ENCODE results near the gene TASP1. TPM values are rescaled to one million over a fixed set of nuclear protein-coding genes. Genes with fewer than 3 reads are reported as not detected.
"Not testable (repeated sequence)": the region's sequence is repeated elsewhere in the genome, so short reads cannot be mapped to it uniquely, and the experiment has no call there.

Gene TASP1
- total RNA-seq, 4 donors from 2014 or later, result 3.0 to 18.1 (median 12.9) TPM

DNA sequence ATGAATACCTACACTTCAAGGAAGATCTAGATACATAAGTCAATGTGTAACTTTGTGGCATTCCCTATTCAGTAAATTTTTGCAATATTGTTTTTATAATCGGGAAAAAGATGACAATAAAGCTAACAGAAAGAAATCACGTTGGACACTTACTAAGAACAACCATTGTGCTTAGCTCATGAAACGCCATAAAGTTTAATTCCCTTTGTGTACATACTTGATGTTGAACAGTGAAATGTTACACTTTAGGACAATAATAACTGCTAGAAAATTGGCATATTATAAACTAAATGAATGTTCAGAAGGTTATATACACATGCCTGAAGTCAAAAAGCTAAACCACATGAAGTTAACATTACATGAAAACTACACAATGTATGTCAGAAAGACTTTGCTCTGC, 153.2 kb downstream of the TASP1 start:
- WGBS, 2 donors (ENCODE audit: low coverage in 1 of 2), result 54 to 56% methylated on average over 2 to 3 of the region's 3 CpGs
- no peak for DNase-seq
- intact Hi-C loops (cut with DNase I; ENCODE audit: low total_unique reads), result no loop called here
- TF ChIP-seq EP300 (IDR thresholded peaks at IDR 0.05; ENCODE audit: low read depth), result no peak
- no peaks in the 10 kb centered on the region for H3K9me3 ChIP-seq
- H3K36me3 ChIP-seq, result peaks cover 0 to 14% (median 6%) of the 10 kb centered on the region in 4 donors
- in situ Hi-C loops (cut with MboI; ENCODE audit: low pct_ligation_motif_present in 1 of 4, low pct_unique_long_range_greater_than_20kb in 1 of 4, low sequenced_read_pairs in 3 of 4), result no loop called here
- peaks cover 0 to 10% (median 4%) of the 10 kb centered on the region in 4 donors for H3K4me1 ChIP-seq
- H3K27ac ChIP-seq, result peak overlapping the region in 2 of 4 donors; percentile 3 to 36
- no peak overlapping the region for H3K4me3 ChIP-seq
- H3K27me3 ChIP-seq, result no peaks in the 10 kb centered on the region

DNA sequence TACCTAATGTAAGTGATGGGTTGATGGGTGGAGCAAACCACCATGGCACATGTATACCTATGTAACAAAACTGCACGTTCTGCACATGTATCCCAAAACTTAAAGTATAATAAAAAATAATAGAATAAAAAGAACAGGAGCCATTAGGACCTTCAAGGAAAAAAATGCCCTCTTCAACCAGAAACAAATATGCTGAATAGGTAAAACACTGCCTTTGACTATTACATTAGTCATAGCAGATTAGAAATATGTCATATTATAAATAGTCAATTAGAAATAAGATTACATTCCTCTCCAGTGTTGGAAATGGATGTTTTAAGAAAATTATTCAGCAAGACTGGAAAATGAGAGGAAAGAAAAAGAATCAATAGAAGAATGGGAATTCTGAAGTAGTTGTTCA, 153.7 kb downstream of the TASP1 start:
- H3K9me3 ChIP-seq; H3K4me1 ChIP-seq; in situ Hi-C loops (cut with MboI; ENCODE audit: low pct_ligation_motif_present in 1 of 4, low pct_unique_long_range_greater_than_20kb in 1 of 4, low sequenced_read_pairs in 3 of 4); H3K27me3 ChIP-seq; intact Hi-C loops (cut with DNase I; ENCODE audit: low total_unique reads); DNase-seq; H3K4me3 ChIP-seq: not testable (repeated sequence)
- WGBS, 2 donors (ENCODE audit: low coverage in 1 of 2), result 69% methylated on average over 1 of the region's 1 CpG; no CpG with 5 or more reads in 1 of the 2 donors
- Histone ChIP-seq H3K27ac (peak overlapping the region in 1 of 4 donors; percentile 36), H3K36me3 (peaks cover 0 to 14% (median 6%) of the 10 kb centered on the region in 4 donors)

DNA sequence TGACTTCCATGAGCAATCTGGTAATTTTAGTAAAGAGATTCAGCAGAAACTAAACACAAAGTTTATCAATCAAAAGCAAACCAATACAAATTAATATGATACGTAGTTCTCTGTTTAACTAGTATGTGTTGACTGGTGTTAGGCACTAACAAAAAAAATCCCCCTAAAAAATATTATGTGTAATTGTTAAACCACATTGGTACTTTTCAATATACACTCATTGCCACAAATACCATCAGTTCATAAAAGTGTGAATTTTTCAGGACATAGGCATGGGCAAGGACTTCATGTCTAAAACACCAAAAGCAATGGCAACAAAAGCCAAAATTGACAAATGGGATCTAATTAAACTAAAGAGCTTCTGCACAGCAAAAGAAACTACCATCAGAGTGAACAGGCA, 155.3 kb downstream of the TASP1 start:
- intact Hi-C loops (cut with DNase I; ENCODE audit: low total_unique reads); in situ Hi-C loops (cut with MboI; ENCODE audit: low pct_ligation_motif_present in 1 of 4, low pct_unique_long_range_greater_than_20kb in 1 of 4, low sequenced_read_pairs in 3 of 4): not testable (repeated sequence)
- 83 to 95% methylated on average over 1 of the region's 1 CpG for WGBS, 2 donors (ENCODE audit: low coverage in 1 of 2)

DNA sequence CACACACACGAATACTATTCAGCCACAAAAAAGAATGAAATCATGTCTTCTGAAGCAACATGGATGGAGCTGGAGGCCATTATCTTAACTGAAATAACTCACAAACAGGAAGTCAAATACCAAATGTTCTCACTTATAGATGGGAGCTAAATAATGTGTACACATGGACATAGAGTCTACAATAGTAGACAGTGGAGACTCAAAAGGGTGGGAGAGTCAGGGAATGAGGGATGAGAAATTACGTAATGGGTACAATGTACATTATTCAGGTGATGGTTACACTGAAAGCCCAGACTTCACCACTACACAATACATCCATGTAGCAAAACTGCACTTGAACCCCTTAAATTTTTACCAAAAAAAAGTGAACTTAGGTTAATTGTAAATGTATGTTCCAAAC, 160.4 kb downstream of the TASP1 start:
- Histone ChIP-seq H3K36me3 (peaks cover 0 to 20% (median 6%) of the 10 kb centered on the region in 4 donors), H3K27me3 (no peaks in the 10 kb centered on the region), H3K9me3 (no peaks in the 10 kb centered on the region), H3K4me3 (no peak overlapping the region), H3K27ac (no peak overlapping the region), H3K4me1 (no peaks in the 10 kb centered on the region)
- TF ChIP-seq, protein P1, sequence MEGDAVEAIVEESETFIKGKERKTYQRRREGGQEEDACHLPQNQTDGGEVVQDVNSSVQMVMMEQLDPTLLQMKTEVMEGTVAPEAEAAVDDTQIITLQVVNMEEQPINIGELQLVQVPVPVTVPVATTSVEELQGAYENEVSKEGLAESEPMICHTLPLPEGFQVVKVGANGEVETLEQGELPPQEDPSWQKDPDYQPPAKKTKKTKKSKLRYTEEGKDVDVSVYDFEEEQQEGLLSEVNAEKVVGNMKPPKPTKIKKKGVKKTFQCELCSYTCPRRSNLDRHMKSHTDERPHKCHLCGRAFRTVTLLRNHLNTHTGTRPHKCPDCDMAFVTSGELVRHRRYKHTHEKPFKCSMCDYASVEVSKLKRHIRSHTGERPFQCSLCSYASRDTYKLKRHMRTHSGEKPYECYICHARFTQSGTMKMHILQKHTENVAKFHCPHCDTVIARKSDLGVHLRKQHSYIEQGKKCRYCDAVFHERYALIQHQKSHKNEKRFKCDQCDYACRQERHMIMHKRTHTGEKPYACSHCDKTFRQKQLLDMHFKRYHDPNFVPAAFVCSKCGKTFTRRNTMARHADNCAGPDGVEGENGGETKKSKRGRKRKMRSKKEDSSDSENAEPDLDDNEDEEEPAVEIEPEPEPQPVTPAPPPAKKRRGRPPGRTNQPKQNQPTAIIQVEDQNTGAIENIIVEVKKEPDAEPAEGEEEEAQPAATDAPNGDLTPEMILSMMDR (IDR thresholded peaks at IDR 0.05), result no peak
- TF ChIP-seq EP300 (IDR thresholded peaks at IDR 0.05; ENCODE audit: low read depth) (no peak), POLR2AphosphoS5 (IDR thresholded peaks at IDR 0.05) (no peak), POLR2A (IDR thresholded peaks at IDR 0.05) (no peak)
- in situ Hi-C loops (cut with MboI; ENCODE audit: low pct_ligation_motif_present in 1 of 4, low pct_unique_long_range_greater_than_20kb in 1 of 4, low sequenced_read_pairs in 3 of 4) (no loop called here), intact Hi-C loops (cut with DNase I; ENCODE audit: low total_unique reads) (no loop called here)
- 91 to 96% methylated on average over 2 of the region's 2 CpGs for WGBS, 2 donors (ENCODE audit: low coverage in 1 of 2)
- DNase-seq, result no peak

More for the DNA sequence above, 155.3 kb downstream of the TASP1 start:
- DNase-seq, H3K4me1 ChIP-seq, H3K27me3 ChIP-seq, H3K27ac ChIP-seq, H3K4me3 ChIP-seq, H3K9me3 ChIP-seq: not testable (repeated sequence)
- H3K36me3 ChIP-seq, result peaks cover 0 to 20% (median 6%) of the 10 kb centered on the region in 4 donors

DNA sequence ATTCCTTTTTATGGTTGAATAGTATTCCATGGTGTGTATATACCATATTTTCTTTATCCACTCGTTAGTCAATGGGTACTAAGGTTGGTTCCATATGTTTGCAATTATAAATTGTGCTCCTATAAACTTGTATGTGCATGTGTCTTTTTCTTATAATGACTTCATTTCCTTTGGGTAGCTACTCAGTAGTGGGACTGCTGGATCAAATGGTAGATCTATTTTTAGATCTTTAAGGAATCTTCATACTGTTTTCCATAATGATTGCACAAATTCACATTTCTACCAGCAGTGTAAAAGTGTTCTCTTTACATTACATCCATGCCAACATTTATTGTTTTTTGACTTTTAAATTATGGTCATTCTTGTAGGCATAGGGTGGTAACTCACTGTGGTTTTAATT, 164.3 kb downstream of the TASP1 start:
- no peaks in the 10 kb centered on the region for H3K4me1 ChIP-seq
- H3K4me3 ChIP-seq, result no peak overlapping the region
- H3K9me3 ChIP-seq, result peaks cover 0 to 1% of the 10 kb centered on the region in 2 donors
- peaks cover 0 to 5% (median 0%) of the 10 kb centered on the region in 4 donors for H3K36me3 ChIP-seq
- no peak for DNase-seq
- in situ Hi-C loops (cut with MboI; ENCODE audit: low pct_ligation_motif_present in 1 of 4, low pct_unique_long_range_greater_than_20kb in 1 of 4, low sequenced_read_pairs in 3 of 4), result no loop called here
- H3K27me3 ChIP-seq, result no peaks in the 10 kb centered on the region
- intact Hi-C loops (cut with DNase I; ENCODE audit: low total_unique reads), result no loop called here
- no peak overlapping the region for H3K27ac ChIP-seq
- WGBS, 2 donors (ENCODE audit: low coverage in 1 of 2), result 80 to 98% methylated on average over 1 of the region's 1 CpG
- TF ChIP-seq POLR2AphosphoS5 (IDR thresholded peaks at IDR 0.05) (no peak), EP300 (IDR thresholded peaks at IDR 0.05; ENCODE audit: low read depth) (no peak), POLR2A (IDR thresholded peaks at IDR 0.05) (no peak)
- TF ChIP-seq, protein P1 (IDR thresholded peaks at IDR 0.05), result no peak

DNA sequence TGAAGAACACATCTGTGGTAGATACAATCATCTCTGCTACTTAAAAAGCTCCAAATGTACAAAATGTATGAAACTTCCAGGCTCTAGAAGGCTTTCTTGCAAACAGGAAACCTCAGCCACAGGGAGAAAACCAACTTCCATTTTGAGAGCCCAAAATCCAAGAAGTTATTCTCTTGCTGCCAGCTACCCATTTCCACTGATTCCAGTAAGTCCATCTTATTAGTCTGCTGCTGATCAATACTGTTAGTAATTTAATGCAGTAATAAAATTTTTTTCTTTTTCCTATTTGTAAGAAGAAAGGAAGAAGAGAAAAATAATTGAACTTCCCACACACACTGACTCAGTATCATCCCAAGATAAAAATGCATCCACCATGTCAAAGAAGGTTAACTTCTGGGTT, 169.5 kb downstream of the TASP1 start:
- peaks cover 0 to 4% of the 10 kb centered on the region in 2 donors for H3K9me3 ChIP-seq
- no peaks in the 10 kb centered on the region for H3K27me3 ChIP-seq
- no peak overlapping the region for H3K4me3 ChIP-seq
- no peaks in the 10 kb centered on the region for H3K36me3 ChIP-seq
- no peak for TF ChIP-seq POLR2AphosphoS5 (IDR thresholded peaks at IDR 0.05)
- TF ChIP-seq, protein P1 (IDR thresholded peaks at IDR 0.05), result no peak
- no peak for TF ChIP-seq EP300 (IDR thresholded peaks at IDR 0.05; ENCODE audit: low read depth)
- intact Hi-C loops (cut with DNase I; ENCODE audit: low total_unique reads), result no loop called here
- H3K27ac ChIP-seq, result no peak overlapping the region
- in situ Hi-C loops (cut with MboI; ENCODE audit: low pct_ligation_motif_present in 1 of 4, low pct_unique_long_range_greater_than_20kb in 1 of 4, low sequenced_read_pairs in 3 of 4), result no loop called here
- DNase-seq, result no peak
- no peaks in the 10 kb centered on the region for H3K4me1 ChIP-seq

Data from transverse colon (tissue), 4 donors.